Activated CD4-positive, alpha-beta T cell treated with anti-CD3 and anti-CD28 coated beads, Interleukin-2, amount 50 U/mL, for 48 hours (primary cell): ENCODE measurements around the gene CCN2.

Experiments
- DNase-seq, 2 experiments: peaks; one replicate each; pipeline ENCODE4 v3.0.0-alpha.2; 2020

CCN2 gene, protein sequence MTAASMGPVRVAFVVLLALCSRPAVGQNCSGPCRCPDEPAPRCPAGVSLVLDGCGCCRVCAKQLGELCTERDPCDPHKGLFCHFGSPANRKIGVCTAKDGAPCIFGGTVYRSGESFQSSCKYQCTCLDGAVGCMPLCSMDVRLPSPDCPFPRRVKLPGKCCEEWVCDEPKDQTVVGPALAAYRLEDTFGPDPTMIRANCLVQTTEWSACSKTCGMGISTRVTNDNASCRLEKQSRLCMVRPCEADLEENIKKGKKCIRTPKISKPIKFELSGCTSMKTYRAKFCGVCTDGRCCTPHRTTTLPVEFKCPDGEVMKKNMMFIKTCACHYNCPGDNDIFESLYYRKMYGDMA

GRCh38 chr6:131950767-131951575 is at the start of gene CCN2:
Gene CCN2, minus strand, starts transcription at chr6:131951372. Its CDS starts 200 bp downstream, at chr6:131951172.
- peak in 1 of 2 experiments; percentile 4 for DNase-seq

DNA sequence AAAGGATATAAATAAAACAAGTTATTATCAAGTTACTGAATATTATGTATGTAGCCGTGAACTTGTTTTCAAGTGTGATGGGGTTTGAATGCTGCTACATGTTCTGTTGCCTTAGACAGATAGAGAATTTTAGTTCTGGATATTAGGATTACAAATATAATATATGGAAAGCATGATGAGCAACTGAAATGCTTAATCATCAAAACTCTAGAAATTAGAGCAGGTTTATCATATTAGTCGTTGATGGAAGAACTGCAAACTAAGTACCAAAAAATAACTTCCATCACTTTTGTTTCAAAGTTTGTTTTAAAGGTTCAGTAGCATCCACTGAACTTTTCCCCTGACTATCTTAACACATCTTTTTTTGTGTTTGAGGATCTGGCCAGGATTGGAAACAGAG is 49.1 kb upstream of the CCN2 start:
- DNase-seq: no peak

DNA sequence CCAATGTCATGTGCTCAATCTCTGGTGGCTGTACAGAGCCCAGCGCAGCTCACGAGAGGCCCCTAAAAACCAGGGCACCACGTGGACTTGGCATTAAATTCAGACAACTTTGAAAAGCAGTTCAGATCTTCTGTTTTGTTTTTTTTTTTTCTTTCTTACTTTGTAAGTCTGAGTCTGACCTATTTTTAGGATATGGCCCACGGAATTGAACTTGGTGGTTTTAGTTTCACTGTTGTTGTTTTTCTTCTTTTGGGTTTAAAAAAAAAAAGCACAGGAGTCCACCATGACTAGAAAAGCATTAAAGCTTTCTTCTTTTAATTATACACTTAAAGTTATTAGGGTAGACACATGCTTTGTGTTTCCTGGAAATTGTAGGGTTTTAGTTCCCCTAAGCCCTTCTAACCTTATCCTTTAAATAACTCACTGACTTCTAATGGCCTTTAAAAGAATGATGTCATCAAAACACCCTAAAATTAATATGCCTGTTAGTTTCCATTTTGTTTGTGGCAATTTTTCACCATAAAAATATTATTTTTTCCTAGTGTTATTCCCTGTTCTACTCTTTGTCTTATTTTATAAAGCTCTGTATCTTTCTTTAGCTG is 48.5 kb upstream of the CCN2 start:
- DNase-seq: no peak

DNA sequence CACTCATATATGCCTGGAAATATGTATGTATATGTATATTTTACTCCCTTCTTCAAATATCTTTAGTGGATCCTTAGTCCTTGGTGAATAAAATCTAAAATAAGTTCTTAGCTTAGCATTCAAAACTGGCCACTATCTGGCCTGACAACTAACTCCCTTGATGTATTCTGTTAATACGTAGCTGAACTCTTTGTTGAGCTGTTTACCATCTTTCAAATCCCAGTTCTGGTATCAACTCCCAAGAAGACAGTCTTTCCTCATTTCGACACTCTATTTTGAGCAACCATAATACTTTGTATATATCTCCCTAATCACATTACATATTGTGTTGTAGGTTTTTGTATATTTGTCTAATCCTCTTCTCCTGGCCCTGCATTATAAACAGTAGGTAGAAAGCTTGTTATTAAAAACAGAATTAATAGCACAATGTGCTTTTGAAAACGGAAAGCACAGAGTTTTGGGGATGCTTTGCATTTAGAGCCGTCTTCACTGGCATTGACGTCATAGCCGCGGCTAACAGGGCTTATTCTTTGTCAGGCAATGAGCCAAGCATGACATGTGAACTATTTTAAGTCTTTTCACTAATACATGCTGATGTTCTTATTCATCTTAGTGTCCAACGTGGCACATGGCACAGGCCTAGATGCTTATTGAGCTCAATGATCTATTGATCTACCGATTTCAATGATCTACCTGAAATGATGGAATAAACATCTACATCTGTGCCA is 47.2 kb upstream of the CCN2 start:
- DNase-seq: no peak

GRCh38 chr6:131997429-131998153 is 46.4 kb upstream of the CCN2 start:
- DNase-seq: no peak

DNA sequence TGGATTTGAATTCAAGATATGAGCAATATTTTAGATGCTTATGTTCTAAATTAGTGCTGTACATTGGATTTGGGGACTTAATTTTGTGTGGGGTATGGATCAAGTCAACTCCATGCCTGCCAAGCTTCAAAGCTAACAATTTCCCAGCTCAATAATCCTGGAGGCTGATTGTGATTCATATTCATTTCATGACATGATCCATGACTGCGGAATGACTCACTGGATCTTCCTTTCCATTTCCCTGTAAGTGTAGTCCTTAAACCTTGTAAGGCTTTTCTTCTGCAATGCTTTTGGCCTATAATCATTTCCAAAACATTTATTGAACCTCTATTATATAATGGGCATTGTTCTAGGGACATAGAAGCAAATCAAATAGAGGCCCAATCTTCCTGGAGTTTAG is 44.7 kb upstream of the CCN2 start:
- no peak for DNase-seq

DNA sequence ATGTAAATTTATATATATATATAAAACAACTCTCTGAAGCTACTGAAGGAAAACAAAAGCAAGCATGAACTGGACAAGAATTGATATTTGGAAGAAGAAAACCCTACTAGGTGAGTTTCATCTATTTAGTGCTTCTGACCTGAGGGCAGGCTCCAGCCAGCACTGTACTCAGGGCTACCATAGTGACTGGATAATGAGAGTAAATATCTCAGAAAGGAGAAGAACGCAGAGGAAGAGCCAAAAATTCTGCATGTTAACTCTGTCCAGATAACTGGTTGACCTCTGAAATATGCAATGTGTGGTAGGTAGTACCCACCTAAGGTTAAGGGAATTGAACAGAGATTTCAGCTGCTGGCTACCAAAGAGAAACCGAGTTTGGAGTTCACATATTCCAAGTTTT is 41.4 kb upstream of the CCN2 start:
- no peak for DNase-seq

GRCh38 chr6:131989036-131989435 is 37.9 kb upstream of the CCN2 start:
- no peak for DNase-seq

- no peak for DNase-seq
Observed at GRCh38 chr6:131982740-131983259, 31.6 kb upstream of the CCN2 start.

- DNase-seq: no peak
Observed at GRCh38 chr6:131981624-131981978, 30.4 kb upstream of the CCN2 start.

DNA sequence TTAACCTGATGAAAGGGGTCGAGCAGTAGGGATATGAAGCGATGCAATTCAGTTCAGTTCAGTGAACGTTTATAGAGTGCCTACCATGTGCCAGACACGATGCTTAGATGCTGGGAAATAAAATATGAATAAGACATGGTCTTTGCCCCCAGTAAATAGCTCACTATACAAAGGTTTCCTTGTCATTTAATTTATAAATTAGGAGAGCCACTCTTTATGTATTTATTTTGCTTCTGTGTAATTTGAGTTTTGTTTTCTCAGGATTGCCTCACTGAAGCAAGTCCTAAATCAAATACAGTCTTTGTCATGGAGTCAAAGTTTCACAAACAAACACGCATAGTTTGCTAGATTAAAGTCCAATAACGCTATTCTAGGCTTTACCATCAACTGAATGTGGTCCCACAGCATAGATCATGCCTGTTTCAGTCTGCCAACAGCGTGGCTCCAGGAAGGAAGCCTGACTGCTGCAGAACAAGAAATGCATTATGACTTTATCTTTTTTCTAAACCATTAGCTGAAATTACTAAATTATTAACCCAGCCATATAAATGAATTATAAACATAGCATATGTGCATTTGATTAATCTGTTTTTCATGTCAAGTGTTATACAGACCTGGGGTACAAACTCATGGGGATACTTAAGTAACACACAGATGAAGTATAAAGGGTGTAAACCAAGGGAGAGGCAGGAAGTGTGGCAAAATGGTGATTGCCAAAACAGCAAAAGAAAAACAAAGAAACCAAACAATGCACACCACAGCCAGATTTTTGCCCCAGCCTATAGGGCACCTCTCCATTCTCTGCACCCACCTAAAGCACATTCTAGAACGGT is 29.8 kb upstream of the CCN2 start:
- DNase-seq: no peak

GRCh38 chr6:131980338-131980790 is 29.2 kb upstream of the CCN2 start:
- no peak for DNase-seq

DNA sequence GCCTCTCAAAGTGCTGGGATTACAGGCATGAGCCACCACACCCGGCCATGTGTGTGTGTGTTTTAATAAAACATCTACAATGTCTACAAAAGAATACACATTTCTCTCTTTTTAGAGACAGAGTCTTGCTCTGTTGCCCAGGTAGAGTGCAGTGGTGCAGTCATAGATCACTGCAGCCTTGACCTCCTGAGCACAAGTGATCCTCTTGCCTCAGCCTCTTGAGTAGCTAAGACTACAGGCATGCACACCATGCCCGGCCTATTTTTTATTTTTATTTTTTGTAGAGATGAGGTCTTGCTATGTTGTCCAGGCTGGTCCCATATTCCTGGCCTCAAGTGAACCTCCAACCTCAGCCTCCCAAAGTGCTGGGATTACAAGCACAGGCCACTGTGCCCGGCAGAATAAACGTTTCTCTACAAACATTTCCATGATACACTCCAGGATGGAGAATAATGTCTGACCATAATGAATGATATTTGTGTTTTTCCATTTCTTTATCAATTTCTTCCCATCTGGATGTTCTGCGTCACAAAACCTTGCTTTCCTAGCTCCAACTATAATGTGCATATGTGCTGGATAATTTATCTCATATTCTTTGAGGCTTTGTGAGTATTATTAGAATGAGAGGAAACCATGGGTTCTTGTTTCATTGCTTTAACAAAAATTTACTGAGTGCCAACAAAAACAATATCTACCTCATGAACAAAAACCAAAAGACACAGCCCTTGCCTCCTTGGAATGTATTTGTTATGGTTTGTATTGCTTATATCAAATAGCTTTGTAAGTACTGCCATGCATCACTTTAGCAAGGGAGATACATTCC is 28.6 kb upstream of the CCN2 start:
- no peak for DNase-seq

DNA sequence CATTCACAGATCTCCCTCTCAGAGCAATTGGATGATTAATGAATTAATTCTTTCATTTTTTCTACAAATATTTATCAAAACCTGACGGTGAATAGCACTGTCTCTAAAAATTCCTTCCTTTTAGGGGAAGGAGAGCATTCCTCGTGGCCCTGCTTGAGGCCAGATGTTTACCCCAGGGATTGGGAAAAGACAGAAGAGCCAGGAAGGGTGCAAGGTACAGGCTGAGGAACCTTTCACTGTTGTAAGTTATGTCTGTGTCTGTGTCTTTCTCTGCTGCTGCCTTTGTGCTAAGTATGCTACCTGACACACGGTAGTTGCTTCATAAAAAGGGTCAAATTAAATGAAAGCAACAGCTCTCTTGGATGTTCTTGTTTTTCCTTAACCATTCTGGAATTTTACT is 27.4 kb upstream of the CCN2 start:
- DNase-seq: no peak

DNA sequence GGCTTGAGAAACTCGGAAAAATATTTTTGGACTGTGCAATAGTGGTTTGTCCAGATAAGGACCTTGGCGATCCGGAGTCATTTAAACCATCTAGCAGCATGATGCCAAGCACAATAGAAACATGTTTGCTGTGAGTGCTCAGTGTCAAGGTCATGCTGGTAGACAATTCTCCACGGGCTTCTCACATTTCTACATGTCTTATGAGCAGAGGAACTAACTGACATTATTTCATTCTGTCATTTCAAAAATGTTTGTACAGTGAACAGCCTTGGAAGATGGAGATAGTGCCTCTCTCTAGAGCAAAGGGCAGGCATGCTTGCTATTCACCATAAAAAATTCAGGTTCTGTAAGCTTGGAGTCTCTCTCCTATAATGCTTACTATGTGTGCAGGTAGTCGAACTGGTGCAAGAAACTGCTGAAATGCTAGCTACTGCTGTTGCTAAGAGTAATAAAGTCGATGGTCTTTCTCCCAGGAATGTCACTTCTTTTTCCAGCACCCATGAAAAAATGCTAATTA is 25.4 kb upstream of the CCN2 start:
- no peak for DNase-seq

DNA sequence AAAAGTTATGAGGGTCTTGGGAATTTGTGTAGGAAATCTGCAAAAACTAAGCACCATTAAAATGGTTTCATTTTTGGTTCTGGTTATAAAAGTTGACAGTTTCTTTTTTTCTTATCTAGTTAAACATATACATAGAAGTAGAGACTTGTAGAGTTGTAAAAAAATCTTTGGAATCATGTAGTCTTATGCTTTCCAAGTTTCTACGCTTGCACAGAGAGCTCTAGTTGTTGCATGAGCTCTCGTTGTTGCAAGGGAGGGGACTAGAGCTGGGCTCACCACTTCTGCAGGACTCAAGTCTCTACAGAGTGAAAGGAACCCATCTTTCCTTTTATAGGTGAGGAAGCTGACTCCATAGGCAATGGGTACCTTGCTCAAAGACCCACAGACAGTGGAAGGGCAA is 21.6 kb upstream of the CCN2 start:
- no peak for DNase-seq

- no peak for DNase-seq
Observed at GRCh38 chr6:131970076-131970859, 19.1 kb upstream of the CCN2 start.

DNA sequence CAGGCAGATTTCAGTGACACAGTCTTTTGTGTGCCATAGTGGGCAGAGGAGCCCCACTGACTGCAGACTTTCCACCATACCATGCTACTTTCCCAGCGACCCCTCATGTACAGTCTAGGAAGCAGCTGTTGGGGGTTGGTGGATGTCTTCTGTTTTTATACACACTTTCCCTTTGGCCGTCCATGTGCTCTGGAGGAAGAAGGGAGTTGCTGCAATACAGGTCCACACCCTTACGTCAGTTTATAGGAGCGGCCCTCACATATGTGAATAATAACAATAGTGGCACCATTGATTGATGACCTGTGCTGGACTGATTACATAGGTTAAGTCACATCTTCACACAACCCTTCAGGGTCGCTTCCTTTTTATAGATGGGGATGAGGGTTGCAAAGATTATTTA is 17.5 kb upstream of the CCN2 start:
- DNase-seq: no peak

GRCh38 chr6:131967948-131968347 is 16.8 kb upstream of the CCN2 start:
- DNase-seq: no peak
